ENCODE measurements around the gene GYS2. TPM values are rescaled to one million over a fixed set of nuclear protein-coding genes. Genes with fewer than 3 reads are reported as not detected.

Gene GYS2
- total and polyA plus RNA-seq, 2 donors (not counting 1 experiment from before 2014, with no cell fraction given) = not detected

DNA sequence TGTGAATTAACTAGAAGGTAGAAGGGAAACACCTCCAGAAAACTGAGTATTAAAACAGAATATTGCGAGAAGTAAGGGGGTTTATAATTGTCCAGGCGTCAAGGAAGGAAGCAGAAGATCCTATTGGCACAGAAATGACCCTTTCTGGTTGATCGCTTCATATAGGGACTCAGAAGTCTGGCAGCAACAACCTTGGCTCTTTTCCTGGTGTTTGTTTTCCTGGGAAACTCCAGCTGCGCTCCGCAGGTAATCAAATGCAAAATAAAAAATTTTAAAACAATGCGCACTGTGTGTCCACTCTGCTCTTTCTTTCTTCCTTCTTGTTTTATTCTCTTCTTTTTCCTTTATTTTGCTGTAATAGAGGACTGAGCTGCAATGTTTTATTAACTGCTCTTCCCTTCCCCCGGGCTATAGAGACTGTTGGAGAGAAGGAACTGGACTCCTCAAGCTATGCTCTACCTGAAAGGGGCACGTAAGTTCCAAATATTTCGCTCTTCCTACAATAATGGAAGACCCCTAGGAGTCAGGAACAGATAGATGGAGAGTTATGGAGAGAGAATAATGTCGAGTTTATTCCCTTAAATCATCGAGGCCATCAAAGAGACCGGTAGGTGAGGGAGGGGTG lies 77.8 kb downstream of the GYS2 start:
- TF ChIP-seq, protein P1, sequence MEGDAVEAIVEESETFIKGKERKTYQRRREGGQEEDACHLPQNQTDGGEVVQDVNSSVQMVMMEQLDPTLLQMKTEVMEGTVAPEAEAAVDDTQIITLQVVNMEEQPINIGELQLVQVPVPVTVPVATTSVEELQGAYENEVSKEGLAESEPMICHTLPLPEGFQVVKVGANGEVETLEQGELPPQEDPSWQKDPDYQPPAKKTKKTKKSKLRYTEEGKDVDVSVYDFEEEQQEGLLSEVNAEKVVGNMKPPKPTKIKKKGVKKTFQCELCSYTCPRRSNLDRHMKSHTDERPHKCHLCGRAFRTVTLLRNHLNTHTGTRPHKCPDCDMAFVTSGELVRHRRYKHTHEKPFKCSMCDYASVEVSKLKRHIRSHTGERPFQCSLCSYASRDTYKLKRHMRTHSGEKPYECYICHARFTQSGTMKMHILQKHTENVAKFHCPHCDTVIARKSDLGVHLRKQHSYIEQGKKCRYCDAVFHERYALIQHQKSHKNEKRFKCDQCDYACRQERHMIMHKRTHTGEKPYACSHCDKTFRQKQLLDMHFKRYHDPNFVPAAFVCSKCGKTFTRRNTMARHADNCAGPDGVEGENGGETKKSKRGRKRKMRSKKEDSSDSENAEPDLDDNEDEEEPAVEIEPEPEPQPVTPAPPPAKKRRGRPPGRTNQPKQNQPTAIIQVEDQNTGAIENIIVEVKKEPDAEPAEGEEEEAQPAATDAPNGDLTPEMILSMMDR (conservative IDR thresholded peaks at IDR 0.05 in 1 of 2, IDR thresholded peaks at IDR 0.05 in 1 of 2; ENCODE audit: low read depth in 1 of 2, low read length in 2 of 2) = no peak
- TF ChIP-seq EZH2 (IDR thresholded peaks at IDR 0.05; ENCODE audit: low read length, missing control alignments) = no peak
- Histone ChIP-seq H4K20me1 (ENCODE audit: control insufficient read depth, extremely low read depth, insufficient read depth, low read length) (no peaks in the 10 kb centered on the region), H3K79me2 (ENCODE audit: control insufficient read depth, insufficient read depth, low read length) (no peaks in the 10 kb centered on the region), H3K36me3 (ENCODE audit: control insufficient read depth, insufficient read depth, low read length) (no peaks in the 10 kb centered on the region), H3K4me1 (ENCODE audit: control insufficient read depth, extremely low read depth, insufficient read depth, low read length) (no peaks in the 10 kb centered on the region), H2AFZ (ENCODE audit: low read length) (peak overlapping the region; percentile 19), H3K27ac (ENCODE audit: insufficient read depth, low read length) (no peak overlapping the region), H3K27me3 (ENCODE audit: control insufficient read depth, insufficient read depth, low read length) (no peaks in the 10 kb centered on the region), H3K9ac (ENCODE audit: insufficient read depth, low read length) (no peak overlapping the region), H3K4me2 (ENCODE audit: extremely low read depth, insufficient read depth, low read length) (peak overlapping the region; percentile 91), H3K4me3 (replicated peaks in 1 of 4; ENCODE audit: control extremely low read depth in 1 of 4, insufficient read depth in 1 of 4, low read depth in 3 of 4, low read length in 4 of 4) (peak overlapping the region in 2 of 4 experiments; percentile 62 to 74), H3K9me3 (ENCODE audit: control insufficient read depth, insufficient read depth, low read depth, low read length) (no peaks in the 10 kb centered on the region)
- DNase-seq (ENCODE audit: low read depth in 2 of 2) = peak in 1 of 2 donors; percentile 3

DNA sequence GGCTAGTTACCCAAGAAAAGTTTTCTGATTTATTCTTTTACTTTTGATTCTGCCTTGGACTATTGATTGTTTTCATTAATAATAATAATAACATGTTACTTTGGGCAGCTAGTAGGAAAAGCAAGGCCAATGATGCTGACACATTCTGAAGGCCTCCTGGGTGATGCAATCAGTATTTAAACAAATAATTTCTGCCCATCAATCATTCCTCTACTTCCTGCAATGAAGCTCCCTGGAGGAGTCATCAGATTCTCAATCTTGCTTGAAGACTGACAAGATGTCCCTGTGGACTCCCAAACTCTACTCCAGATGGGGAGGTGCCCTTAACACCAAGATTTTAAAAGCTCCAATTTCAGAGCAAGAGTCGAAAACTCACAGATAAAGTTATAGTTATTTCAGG lies 78.6 kb downstream of the GYS2 start, which contains the start of gene SPX:
Gene SPX (plus strand): TSS at position 244 of the 400 bp plus-strand sequence. CDS start 177 bp downstream, outside the sequence.
- Histone ChIP-seq H3K9ac (ENCODE audit: insufficient read depth, low read length) (no peak within 1 kb of the TSS), H3K4me3 (replicated peaks in 1 of 4; ENCODE audit: control extremely low read depth in 1 of 4, insufficient read depth in 1 of 4, low read depth in 3 of 4, low read length in 4 of 4) (peak within 1 kb of the TSS in 2 of 4 experiments; percentile 62 to 74), H3K4me2 (ENCODE audit: extremely low read depth, insufficient read depth, low read length) (peak within 1 kb of the TSS; percentile 91), H3K4me1 (ENCODE audit: control insufficient read depth, extremely low read depth, insufficient read depth, low read length) (no peaks in the 10 kb centered on the region), H3K27ac (ENCODE audit: insufficient read depth, low read length) (no peak within 1 kb of the TSS), H3K27me3 (ENCODE audit: control insufficient read depth, insufficient read depth, low read length) (no peaks in the 10 kb centered on the region), H3K79me2 (ENCODE audit: control insufficient read depth, insufficient read depth, low read length) (no peaks in the 10 kb centered on the region), H3K36me3 (ENCODE audit: control insufficient read depth, insufficient read depth, low read length) (no peaks in the 10 kb centered on the region), H2AFZ (ENCODE audit: low read length) (peak within 1 kb of the TSS; percentile 19), H3K9me3 (ENCODE audit: control insufficient read depth, insufficient read depth, low read depth, low read length) (no peaks in the 10 kb centered on the region), H4K20me1 (ENCODE audit: control insufficient read depth, extremely low read depth, insufficient read depth, low read length) (no peaks in the 10 kb centered on the region)
- TF ChIP-seq EZH2 (IDR thresholded peaks at IDR 0.05; ENCODE audit: low read length, missing control alignments) = no peak
- DNase-seq (ENCODE audit: low read depth in 2 of 2) = peak in 1 of 2 donors; percentile 55

DNA sequence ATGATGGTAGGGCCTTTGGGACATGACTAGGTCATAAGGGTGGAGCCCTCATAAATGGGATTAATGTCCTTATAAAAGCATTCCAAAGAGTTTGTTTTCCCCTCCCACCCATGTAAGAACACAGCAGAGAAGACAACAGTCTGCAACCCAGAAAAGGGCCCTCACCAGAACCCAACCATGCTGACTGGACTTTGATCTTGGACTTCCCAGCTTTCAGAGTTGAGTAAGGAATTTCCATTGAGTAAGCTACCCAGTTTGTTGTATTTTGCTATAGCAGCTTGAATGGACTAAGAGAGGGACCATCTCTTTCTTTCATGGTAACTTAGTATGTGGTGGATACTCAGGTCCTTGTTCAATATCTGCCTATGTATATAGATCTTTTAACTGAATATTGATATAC lies 81.5 kb downstream of the GYS2 start:
- H3K4me1 ChIP-seq (ENCODE audit: control insufficient read depth, extremely low read depth, insufficient read depth, low read length) = no peaks in the 10 kb centered on the region
- no peaks in the 10 kb centered on the region for H3K27me3 ChIP-seq (ENCODE audit: control insufficient read depth, insufficient read depth, low read length)
- H3K27ac ChIP-seq (ENCODE audit: insufficient read depth, low read length) = no peak overlapping the region
- no peaks in the 10 kb centered on the region for H4K20me1 ChIP-seq (ENCODE audit: control insufficient read depth, extremely low read depth, insufficient read depth, low read length)
- no peak overlapping the region for H3K4me2 ChIP-seq (ENCODE audit: extremely low read depth, insufficient read depth, low read length)
- TF ChIP-seq, protein P1 (conservative IDR thresholded peaks at IDR 0.05 in 1 of 2, IDR thresholded peaks at IDR 0.05 in 1 of 2; ENCODE audit: low read depth in 1 of 2, low read length in 2 of 2) = no peak
- no peak for TF ChIP-seq EZH2 (IDR thresholded peaks at IDR 0.05; ENCODE audit: low read length, missing control alignments)
- no peak overlapping the region for H3K4me3 ChIP-seq (replicated peaks in 1 of 4; ENCODE audit: control extremely low read depth in 1 of 4, insufficient read depth in 1 of 4, low read depth in 3 of 4, low read length in 4 of 4)
- no peaks in the 10 kb centered on the region for H3K79me2 ChIP-seq (ENCODE audit: control insufficient read depth, insufficient read depth, low read length)
- H3K9me3 ChIP-seq (ENCODE audit: control insufficient read depth, insufficient read depth, low read depth, low read length) = no peaks in the 10 kb centered on the region
- no peak overlapping the region for H3K9ac ChIP-seq (ENCODE audit: insufficient read depth, low read length)
- no peaks in the 10 kb centered on the region for H3K36me3 ChIP-seq (ENCODE audit: control insufficient read depth, insufficient read depth, low read length)
- no peak for DNase-seq (ENCODE audit: low read depth in 2 of 2)
- H2AFZ ChIP-seq (ENCODE audit: low read length) = no peak overlapping the region
